Smooth muscle cell (in vitro differentiated cells): ENCODE data around the gene DERL3. TPM values are rescaled to one million over a fixed set of nuclear protein-coding genes. Genes with fewer than 3 reads are reported as not detected.

Experiments used
- DNase-seq: peaks from one replicate; lab custom pipeline; 2025; ENCODE audit not compliant: unreplicated experiment; lab: John Stamatoyannopoulos, UW
- H2AFZ ChIP-seq: fragments of 200-600 bp; sonication (generic); 2 replicates; pipeline ENCODE4 v1.6.0; 2016; ENCODE audit warnings: antibody characterized with exemption, low read depth, mild to moderate bottlenecking
- H3F3A ChIP-seq: fragments of 200-600 bp; sonication (generic); 2 replicates; pipeline ENCODE4 v1.6.0; 2017; ENCODE audit warnings: antibody characterized with exemption, low read depth
- H3K27ac ChIP-seq: fragments of 200-600 bp; sonication (generic); 2 replicates; pipeline ENCODE4 v1.5.1; 2016; ENCODE audit warnings: low read depth, mild to moderate bottlenecking
- H3K27me3 ChIP-seq: fragments of 200-600 bp; sonication (generic); 2 replicates; pipeline ENCODE4 v1.6.1; 2016; ENCODE audit warnings: low read depth, mild to moderate bottlenecking
- H3K36me3 ChIP-seq: fragments of 200-600 bp; sonication (generic); 2 replicates; pipeline ENCODE4 v1.5.1; 2016; ENCODE audit warnings: low read depth
- H3K4me1 ChIP-seq: fragments of 200-600 bp; sonication (generic); 2 replicates; pipeline ENCODE4 v1.5.1; 2016; ENCODE audit warnings: low read depth
- H3K4me2 ChIP-seq: fragments of 200-600 bp; sonication (generic); 2 replicates; pipeline ENCODE4 v1.6.0; 2016; ENCODE audit warnings: mild to moderate bottlenecking
- H3K4me3 ChIP-seq: fragments of 200-600 bp; sonication (generic); 2 replicates; pipeline ENCODE4 v1.5.1; 2016; ENCODE audit warnings: mild to moderate bottlenecking
- H3K79me2 ChIP-seq: fragments of 200-600 bp; sonication (generic); 2 replicates; pipeline ENCODE4 v1.6.0; 2016; ENCODE audit warnings: low read depth, mild to moderate bottlenecking
- H3K9ac ChIP-seq: fragments of 200-600 bp; sonication (generic); 2 replicates; pipeline ENCODE4 v1.6.0; 2016; ENCODE audit warnings: low read depth
- H3K9me3 ChIP-seq: fragments of 200-600 bp; sonication (generic); replicated peaks from 2 replicates; pipeline ENCODE4 v1.5.1; 2016; ENCODE audit warnings: low read depth
- H4K20me1 ChIP-seq: fragments of 200-600 bp; sonication (generic); 2 replicates; pipeline ENCODE4 v1.6.0; 2016; ENCODE audit warnings: low read depth
- CTCF ChIP-seq: fragments of 200-600 bp; sonication (generic); IDR thresholded peaks from 2 replicates; pipeline ENCODE4 v1.5.1; 2017; ENCODE audit warnings: borderline replicate concordance, mild to moderate bottlenecking, antibody characterized with exemption; ENCODE audit not compliant: insufficient read depth, poor library complexity, severe bottlenecking
- WGBS: methylation state at CpG from one replicate; pipeline ENCODE4 v1.1.7; 2016; ENCODE audit warnings: low lambda C conversion rate; 5-methylcytosine and 5-hydroxymethylcytosine counted together
- polyA plus RNA-seq: library from polyadenylated mRNA; unstranded; fragments of >200 nt; fragmentation: Nextera tagmentation; extraction: Ambion mirVana; gene quantifications from 2 replicates; pipeline ENCODE4 v1.2.1, GENCODE V29; 2016
- total RNA-seq: library from RNA; depleted of rRNA; stranded (reverse); fragments of >200 nt; gene quantifications from 2 replicates; pipeline ENCODE4 v1.2.3, GENCODE V29; 2014

DERL3 gene
- total and polyA plus RNA-seq, 2 experiments from 2014 or later: 0.63 to 4.2 TPM

- H3K4me3 ChIP-seq: no peak overlapping the region
- no peaks in the 10 kb centered on the region for H3K9me3 ChIP-seq
- H3K4me2 ChIP-seq: no peak overlapping the region
- no peaks in the 10 kb centered on the region for H4K20me1 ChIP-seq
- TF ChIP-seq CTCF: no peak
- H2AFZ ChIP-seq: no peak overlapping the region
- DNase-seq: no peak
- no peaks in the 10 kb centered on the region for H3K4me1 ChIP-seq
- H3K36me3 ChIP-seq: peaks cover 3% of the 10 kb centered on the region
- no peak overlapping the region for H3K9ac ChIP-seq
- no peaks in the 10 kb centered on the region for H3K79me2 ChIP-seq
- WGBS: 91% methylated on average over 7 of the region's 7 CpGs
- H3K27ac ChIP-seq: no peak overlapping the region
- H3F3A ChIP-seq: no peaks in the 10 kb centered on the region
- H3K27me3 ChIP-seq: no peaks in the 10 kb centered on the region
Observed at GRCh38 chr22:23878219-23878618, 39.4 kb upstream of the DERL3 start.

GRCh38 chr22:23877566-23877965 is 38.8 kb upstream of the DERL3 start:
- H2AFZ ChIP-seq: no peak overlapping the region
- WGBS: 95% methylated on average over 8 of the region's 8 CpGs
- DNase-seq: no peak

GRCh38 chr22:23875801-23876200 is 37.0 kb upstream of the DERL3 start:
- WGBS: 95% methylated on average over 2 of the region's 2 CpGs
- no peak overlapping the region for H3K9ac ChIP-seq
- H2AFZ ChIP-seq: no peak overlapping the region

More at GRCh38 chr22:23877566-23877965, 38.8 kb upstream of the DERL3 start:
- Histone ChIP-seq H3K4me2 (no peak overlapping the region), H3K27ac (no peak overlapping the region), H3K9ac (no peak overlapping the region), H3K79me2 (no peaks in the 10 kb centered on the region), H3K9me3 (no peaks in the 10 kb centered on the region), H3F3A (no peaks in the 10 kb centered on the region), H3K4me1 (no peaks in the 10 kb centered on the region), H3K4me3 (no peak overlapping the region), H4K20me1 (no peaks in the 10 kb centered on the region), H3K36me3 (peaks cover 3% of the 10 kb centered on the region), H3K27me3 (no peaks in the 10 kb centered on the region)
- no peak for TF ChIP-seq CTCF

More at GRCh38 chr22:23875801-23876200, 37.0 kb upstream of the DERL3 start:
- Histone ChIP-seq H3F3A (no peaks in the 10 kb centered on the region), H3K4me1 (no peaks in the 10 kb centered on the region), H3K27me3 (no peaks in the 10 kb centered on the region), H3K36me3 (peaks cover 3% of the 10 kb centered on the region), H3K4me3 (no peak overlapping the region), H4K20me1 (no peaks in the 10 kb centered on the region), H3K79me2 (no peaks in the 10 kb centered on the region), H3K9me3 (no peaks in the 10 kb centered on the region), H3K4me2 (no peak overlapping the region), H3K27ac (no peak overlapping the region)
- no peak for DNase-seq
- no peak for TF ChIP-seq CTCF
